GM19372 (cell line): ENCODE measurements around the gene KLK3.
"Not testable (repeated sequence)": the region's sequence is repeated elsewhere in the genome, so short reads cannot be mapped to it uniquely, and the experiment has no call there.

Source experiments
- ATAC-seq: cut with Tn5 transposase; IDR thresholded peaks from one replicate; pipeline ENCODE4 v1.9.1; 2021; ENCODE audit warnings: mild to moderate bottlenecking, low read depth, moderate library complexity; ENCODE audit not compliant: unreplicated experiment

KLK3 gene

DNA sequence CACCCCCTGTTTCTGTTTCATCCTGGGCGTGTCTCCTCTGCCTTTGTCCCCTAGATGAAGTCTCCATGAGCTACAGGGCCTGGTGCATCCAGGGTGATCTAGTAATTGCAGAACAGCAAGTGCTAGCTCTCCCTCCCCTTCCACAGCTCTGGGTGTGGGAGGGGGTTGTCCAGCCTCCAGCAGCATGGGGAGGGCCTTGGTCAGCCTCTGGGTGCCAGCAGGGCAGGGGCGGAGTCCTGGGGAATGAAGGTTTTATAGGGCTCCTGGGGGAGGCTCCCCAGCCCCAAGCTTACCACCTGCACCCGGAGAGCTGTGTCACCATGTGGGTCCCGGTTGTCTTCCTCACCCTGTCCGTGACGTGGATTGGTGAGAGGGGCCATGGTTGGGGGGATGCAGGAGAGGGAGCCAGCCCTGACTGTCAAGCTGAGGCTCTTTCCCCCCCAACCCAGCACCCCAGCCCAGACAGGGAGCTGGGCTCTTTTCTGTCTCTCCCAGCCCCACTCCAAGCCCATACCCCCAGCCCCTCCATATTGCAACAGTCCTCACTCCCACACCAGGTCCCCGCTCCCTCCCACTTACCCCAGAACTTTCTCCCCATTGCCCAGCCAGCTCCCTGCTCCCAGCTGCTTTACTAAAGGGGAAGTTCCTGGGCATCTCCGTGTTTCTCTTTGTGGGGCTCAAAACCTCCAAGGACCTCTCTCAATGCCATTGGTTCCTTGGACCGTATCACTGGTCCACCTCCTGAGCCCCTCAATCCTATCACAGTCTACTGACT lies at the start of gene KLK3:
TSS of gene KLK3 (plus strand) at position 280 of the 775 bp plus-strand sequence. CDS start at position 321, 41 bp downstream.
- no peak for ATAC-seq

DNA sequence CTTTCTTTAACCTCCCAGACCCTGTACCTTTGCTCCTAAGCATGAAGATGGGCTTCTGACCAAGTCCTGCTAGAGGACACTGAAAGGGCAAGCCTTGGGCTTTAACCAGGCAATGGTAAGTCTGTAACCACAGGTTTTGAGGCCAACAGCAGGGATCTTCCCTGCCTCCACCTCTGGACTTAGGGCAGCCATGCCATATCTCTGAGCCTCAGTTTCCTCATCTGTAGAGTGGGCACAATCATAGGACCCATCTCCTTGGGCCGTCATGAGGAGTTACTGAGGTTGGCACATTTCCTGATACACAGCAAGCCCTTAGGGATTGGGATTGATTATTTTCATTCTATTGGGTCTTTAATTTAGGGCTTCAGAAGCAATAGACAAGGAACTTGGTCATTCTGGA lies 45.9 kb upstream of the KLK3 start:
- no peak for ATAC-seq

DNA sequence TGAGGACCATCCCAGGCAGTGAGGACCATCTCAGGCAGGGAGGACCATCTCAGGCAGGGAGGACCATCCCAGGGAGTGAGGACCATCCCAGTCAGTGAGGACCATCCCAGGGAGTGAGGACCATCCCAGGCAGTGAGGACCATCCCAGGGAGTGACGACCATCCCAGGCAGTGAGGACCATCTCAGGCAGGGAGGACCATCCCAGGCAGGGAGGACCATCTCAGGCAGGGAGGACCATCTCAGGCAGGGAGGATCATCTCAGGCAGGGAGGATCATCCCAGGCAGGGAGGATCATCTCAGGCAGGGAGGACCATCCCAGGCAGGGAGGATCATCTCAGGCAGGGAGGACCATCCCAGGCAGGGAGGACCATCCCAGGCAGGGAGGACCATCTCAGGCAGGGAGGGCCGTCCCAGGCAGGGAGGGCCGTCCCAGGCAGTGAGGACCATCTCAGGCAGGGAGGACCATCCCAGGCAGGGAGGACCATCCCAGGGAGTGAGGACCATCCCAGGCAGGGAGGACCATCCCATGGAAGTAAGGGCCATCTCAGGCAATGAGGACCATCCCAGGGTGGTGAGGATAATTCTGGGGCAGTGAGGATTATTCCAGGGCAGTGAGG lies 43.0 kb upstream of the KLK3 start:
- ATAC-seq: not testable (repeated sequence)

GRCh38 chr19:50812474-50812873 lies 42.2 kb upstream of the KLK3 start:
- ATAC-seq: no peak

DNA sequence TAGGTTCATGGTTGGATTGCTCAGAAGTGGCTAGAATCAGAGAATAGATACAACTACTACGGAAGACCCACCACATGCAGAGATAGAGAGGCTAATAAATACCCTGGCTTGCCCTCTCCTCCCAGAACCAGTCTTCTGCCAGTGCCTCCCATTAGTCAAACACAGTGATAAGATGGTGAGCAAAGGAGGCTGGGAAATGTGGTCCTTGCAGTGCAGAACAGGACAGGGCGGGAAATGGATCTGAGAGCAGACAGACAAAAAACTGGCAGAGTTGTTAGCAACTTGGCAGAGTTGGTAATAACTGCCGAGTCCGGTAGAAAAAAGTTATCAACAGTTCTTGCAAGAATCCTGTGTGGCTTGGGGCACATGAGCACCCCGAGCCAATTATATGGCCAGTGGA lies 39.8 kb upstream of the KLK3 start:
- ATAC-seq: no peak

DNA sequence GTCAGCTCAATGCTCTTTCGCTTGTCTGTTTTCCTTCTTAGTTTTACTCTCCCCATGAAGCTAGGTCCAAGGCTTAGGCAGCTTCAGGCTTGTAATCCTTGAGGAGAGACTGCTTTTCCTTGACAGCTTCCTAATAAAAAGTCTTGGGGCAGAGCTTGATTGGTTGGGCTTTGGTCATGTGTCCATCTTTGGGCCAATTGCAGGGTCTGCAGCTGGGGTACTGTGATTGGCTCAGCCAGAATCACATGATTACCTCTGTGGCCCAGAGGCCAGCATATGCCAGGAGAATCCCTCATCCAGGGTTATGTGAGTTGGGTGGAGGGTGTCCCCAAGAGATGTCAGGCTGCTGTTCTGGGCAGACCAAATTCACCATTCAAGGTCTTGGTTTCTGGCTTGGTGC lies 39.3 kb upstream of the KLK3 start:
- ATAC-seq: no peak

DNA sequence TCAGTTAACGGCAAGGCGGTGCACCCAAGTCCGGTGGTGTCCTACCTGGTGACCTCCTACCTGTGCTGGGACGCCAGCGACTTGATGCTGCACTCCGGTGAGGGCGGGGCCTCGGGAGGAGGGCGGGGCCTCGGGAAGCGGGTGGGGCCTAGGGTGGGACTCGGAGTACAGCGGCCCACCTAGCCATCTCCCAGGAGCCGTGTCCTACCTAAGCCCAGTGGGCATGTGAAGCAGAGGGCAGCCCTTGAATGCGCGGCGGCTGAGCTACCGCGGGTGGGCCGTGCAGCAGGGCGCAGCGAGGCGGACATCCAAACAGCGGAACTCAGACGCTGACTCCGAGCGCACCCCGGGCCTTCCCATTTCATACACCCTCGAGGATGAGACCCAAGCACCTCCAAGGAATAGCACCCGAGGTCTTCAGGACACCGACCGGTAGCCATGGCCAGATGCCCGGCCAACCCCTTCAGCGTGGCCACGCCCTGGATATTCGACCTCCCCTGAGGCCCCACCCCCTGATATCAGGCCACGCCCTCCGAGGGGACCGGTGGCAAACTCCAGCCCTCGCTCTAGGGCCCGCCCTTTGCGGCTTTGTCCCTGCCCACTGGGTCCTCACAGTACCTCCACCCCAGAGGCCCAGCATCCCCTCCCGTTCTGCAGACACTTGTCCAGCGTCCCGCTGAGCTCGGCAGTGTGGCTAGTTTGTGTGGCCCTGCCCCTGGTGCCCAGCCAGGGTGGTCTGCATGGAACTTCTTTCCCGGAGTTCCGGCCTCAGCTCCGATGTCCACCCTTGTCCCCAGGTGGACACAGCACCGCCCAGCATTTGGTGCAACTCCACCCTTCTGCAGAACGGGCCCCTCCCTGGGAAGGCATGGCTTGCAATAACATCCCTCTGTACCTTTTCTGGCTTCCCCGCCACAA lies 36.5 kb upstream of the KLK3 start:
- peak; percentile 48 for ATAC-seq

DNA sequence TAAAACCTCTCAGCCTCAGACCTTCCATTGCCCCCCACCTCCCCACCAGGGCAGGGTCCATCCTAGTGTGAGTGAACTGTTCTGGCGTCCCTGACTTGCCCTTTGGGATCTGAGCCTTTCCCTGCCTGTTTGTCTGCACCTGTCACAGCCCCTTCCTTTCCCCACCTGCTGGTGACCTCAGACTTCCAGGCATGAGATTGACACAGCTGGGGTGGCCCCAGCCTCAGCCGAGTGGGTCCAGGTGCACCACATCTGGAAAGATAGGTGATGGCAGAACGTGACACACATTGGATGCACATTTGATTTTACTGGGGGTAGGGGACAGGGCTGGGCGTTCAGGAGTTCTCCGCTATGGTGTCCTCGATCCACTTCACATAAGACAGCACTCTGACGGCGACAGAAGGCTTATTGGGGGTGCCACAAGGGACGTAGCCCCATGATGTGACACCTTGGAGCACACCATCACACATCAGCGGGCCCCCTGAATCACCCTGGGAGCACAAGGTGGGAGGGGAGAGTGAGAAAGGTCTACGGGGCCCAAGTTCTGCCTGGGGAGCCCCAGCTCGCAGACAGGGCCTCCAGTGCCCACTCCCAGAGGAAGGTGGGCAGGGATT lies 35.7 kb upstream of the KLK3 start:
- ATAC-seq: no peak

DNA sequence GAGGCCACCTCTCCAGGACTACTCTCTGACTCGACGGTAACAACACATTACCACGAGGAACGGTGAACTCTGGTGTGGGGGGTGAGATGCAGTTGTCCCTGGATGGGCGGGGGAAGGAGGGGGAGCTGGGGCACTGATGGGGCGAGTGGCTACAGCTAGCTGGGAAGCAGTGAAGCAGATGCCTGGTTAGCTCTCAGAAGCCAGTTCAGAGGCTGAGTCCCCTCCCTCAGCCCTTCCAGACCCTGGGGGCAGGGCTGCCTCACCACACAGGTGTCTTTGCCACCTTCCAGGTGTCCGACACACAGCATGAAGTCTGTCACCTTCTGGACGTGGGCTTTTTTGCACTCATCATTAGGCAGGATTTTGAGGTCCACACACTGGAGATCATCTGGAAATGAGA lies 35.1 kb upstream of the KLK3 start:
- no peak for ATAC-seq

- ATAC-seq: no peak
Measured at GRCh38 chr19:50820086-50820485, 34.6 kb upstream of the KLK3 start.

DNA sequence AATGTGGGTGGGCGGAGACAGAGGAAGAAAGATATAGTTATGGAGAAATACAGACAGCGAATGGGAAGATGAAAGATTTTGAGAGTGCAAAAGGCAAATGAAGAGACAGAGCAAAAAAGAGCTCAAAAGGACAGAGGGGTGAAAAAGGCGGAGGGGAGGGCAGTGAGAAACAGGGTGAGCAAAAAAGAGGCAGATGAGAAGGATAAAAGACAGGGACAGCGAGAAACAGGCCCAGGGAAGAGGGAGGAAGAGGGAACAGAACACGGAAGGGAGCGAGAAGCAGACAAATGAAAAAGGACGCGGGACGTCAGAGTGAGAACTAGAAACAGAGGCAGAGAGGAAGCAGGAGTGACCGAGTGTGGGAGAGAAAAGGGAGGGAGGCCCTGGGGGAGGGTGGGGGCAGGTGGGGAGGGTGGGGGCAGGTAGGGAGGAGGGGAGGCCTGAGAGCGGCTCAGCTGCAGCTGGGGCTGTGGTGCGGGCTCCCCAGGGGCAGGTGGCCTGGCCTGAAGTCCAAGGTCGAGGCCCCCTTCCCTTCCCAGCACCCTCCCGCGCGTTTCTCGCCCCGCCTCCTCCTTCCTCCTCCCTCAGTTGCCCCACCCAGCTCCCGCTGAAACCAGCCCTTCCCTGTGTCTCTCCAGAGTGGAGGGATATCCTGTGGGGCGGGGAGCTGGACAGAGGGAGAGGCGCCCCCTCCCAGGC lies 34.0 kb upstream of the KLK3 start:
- no peak for ATAC-seq

DNA sequence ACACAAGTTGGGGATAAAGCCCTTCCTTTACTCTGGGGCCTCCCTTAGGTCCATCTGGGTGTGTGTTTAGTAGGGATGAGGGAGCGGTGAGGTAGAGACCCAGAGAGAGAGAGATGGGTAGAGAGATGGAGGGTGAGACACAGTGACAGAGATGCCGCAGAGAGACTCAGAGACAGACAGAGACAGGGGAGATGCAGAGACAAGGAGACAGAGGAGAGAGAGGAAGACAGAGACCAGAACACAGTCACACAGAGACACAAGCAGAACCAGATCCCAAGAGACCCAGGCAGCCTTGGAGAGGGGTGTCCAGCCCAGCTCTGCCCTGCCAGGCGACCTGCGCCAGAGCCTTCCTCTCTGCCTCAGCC lies 33.5 kb upstream of the KLK3 start:
- no peak for ATAC-seq

- no peak for ATAC-seq
Measured at GRCh38 chr19:50821622-50822021, 33.1 kb upstream of the KLK3 start.

DNA sequence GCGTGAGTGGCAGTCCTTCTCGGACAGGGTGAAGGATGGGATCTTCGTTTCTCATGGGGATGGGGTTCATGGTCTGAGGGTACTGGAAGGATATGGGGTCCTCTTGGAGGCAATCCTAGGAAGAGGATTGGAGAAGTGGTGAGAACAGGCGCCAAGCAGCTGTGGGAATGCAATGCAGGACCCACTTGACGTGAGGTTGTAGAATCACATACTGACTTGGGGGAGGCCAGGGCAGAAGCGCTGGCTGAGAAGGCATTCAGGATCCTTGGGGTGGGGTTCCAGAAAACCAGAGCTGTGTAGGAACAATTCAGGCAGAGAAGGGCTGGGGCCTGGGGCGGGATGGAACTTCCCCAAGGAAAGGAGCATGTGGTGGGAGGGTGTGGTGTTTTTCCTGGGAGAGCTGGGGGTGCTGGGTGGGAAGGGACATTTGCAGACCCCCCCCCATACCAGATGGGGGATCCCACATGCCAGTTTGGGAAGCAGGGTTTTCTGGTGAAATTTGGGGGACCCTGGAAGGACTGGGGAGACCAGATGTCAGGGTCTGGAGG lies 32.0 kb upstream of the KLK3 start:
- no peak for ATAC-seq

DNA sequence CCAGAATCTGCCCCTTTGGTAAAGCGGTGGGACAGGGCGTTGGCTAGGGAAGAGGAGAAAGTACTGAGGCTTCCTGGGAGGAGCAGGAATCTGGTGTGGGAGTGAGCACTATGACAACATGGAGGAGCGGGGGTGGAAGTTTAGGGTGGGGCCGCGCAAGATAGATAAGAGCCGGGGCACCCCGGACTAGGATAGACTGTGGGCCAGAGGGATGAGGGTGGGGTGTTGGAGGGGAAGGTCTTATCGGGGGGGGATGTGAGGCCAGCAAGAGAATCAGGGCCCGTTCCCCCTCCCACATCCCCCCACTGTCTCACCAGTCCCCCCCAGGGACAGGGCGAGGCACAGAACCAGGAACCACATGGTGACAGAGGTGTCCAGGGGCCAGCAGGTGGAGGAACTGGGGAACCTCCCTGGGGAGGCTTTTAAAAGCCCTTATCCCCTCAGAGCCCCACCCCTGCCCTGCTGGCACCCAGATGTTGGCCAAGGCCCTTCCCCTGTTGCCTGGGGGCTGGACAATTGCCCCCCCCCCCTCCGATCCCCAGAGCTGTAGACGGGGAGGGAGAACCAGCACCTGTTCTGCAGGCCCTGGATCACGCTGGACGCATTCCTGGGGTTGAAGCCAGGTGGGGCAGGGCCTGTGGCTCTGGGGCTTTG lies 31.2 kb upstream of the KLK3 start, which contains the start of gene KLK1:
TSS of gene KLK1 (minus strand) at position 399 of the 654 bp plus-strand sequence. CDS start at position 360, 39 bp downstream.
- no peak for ATAC-seq

GRCh38 chr19:50826492-50827240 lies 28.0 kb upstream of the KLK3 start:
- no peak for ATAC-seq

DNA sequence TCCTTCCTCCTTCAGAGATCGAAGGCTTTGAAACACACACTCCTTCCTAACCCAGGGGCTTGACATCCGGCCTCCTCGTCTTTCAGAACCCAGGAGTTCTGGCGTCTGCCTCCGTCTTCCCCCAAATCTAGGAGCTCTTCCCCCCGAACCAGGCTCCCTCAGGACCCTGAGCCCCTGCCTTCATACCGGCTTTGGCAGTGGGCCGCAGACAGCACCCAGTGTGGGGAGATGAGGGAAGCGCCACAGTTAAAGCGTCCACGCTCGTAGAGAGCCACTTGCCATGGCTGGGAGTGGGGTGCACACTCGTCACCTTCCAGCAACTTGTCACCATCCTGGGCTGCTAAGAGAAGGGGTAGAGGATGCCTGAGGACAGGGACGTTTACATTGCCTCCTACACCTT lies 27.2 kb upstream of the KLK3 start:
- ATAC-seq: no peak

- no peak for ATAC-seq
Measured at GRCh38 chr19:50829801-50830200, 24.9 kb upstream of the KLK3 start.
